ENCODE data around the gene CCDC93. TPM values are rescaled to one million over a fixed set of nuclear protein-coding genes. Genes with fewer than 3 reads are reported as not detected.
"Not testable (repeated sequence)": the region's sequence is repeated elsewhere in the genome, so short reads cannot be mapped to it uniquely, and the experiment has no call there.

Gene CCDC93
- total RNA-seq, 3 donors from 2014 or later, result 25.6 to 33.1 (median 32.9) TPM

DNA sequence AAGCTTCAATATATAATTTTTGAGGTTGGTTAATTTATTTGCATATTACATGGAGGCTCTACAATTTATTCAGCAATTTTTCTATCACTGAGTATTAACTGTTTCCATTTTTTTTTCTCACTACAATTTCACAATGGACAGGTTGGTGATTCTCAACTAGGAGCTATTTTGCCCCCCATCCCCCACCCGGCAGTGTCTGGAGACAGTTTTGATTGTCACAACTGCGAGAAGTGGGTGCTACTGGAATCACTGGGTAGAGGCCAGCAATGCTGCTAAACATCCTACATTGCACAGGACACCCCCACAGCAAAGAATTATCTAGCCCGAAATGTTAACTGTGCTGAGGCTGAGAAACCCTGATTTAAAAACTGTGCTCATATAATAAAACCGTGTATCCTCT lies 82.6 kb downstream of the CCDC93 start:
- no peak for DNase-seq (ENCODE audit: low spot score in 2 of 2)
- Histone ChIP-seq H3K36me3 (peaks cover 19% of the 10 kb centered on the region), H3K4me3 (no peak overlapping the region), H3K27me3 (no peaks in the 10 kb centered on the region), H3K4me1 (no peaks in the 10 kb centered on the region), H3K27ac (no peak overlapping the region), H3K9me3 (no peaks in the 10 kb centered on the region)
- intact Hi-C loops (cut with DNase I; ENCODE audit: low total_unique reads), result no loop called here
- TF ChIP-seq, protein P1, sequence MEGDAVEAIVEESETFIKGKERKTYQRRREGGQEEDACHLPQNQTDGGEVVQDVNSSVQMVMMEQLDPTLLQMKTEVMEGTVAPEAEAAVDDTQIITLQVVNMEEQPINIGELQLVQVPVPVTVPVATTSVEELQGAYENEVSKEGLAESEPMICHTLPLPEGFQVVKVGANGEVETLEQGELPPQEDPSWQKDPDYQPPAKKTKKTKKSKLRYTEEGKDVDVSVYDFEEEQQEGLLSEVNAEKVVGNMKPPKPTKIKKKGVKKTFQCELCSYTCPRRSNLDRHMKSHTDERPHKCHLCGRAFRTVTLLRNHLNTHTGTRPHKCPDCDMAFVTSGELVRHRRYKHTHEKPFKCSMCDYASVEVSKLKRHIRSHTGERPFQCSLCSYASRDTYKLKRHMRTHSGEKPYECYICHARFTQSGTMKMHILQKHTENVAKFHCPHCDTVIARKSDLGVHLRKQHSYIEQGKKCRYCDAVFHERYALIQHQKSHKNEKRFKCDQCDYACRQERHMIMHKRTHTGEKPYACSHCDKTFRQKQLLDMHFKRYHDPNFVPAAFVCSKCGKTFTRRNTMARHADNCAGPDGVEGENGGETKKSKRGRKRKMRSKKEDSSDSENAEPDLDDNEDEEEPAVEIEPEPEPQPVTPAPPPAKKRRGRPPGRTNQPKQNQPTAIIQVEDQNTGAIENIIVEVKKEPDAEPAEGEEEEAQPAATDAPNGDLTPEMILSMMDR (IDR thresholded peaks at IDR 0.05), result no peak
- TF ChIP-seq POLR2A (IDR thresholded peaks at IDR 0.05), result no peak
- TF ChIP-seq POLR2AphosphoS5 (IDR thresholded peaks at IDR 0.05), result no peak

DNA sequence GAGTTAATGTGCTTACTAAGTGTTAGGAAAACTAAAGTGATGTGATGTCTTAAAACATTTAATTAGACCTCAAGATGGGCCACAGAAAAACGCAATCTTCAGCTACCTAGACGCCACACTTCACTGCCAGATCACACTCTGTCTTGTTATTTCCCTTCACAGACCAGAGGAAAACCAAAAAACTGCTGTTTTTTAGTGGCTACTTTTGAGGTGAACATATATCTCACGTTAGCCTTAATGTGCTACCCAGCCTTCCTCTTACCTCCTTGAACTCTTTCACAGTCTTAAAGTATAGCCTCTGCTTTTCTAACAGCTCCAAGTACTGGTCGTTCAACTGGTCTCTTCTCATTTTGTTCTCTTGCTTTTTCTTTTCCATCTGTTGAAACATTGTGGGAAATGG lies 83.1 kb downstream of the CCDC93 start:
- TF ChIP-seq POLR2AphosphoS5 (IDR thresholded peaks at IDR 0.05) (no peak), POLR2A (IDR thresholded peaks at IDR 0.05) (no peak)
- TF ChIP-seq, protein P1 (IDR thresholded peaks at IDR 0.05), result no peak
- H3K36me3 ChIP-seq, result peaks cover 19% of the 10 kb centered on the region
- H3K27me3 ChIP-seq, result no peaks in the 10 kb centered on the region
- no peak for DNase-seq (ENCODE audit: low spot score in 2 of 2)
- no peaks in the 10 kb centered on the region for H3K9me3 ChIP-seq
- H3K27ac ChIP-seq, result no peak overlapping the region
- no peak overlapping the region for H3K4me3 ChIP-seq
- H3K4me1 ChIP-seq, result no peaks in the 10 kb centered on the region
- intact Hi-C loops (cut with DNase I; ENCODE audit: low total_unique reads), result no loop called here

DNA sequence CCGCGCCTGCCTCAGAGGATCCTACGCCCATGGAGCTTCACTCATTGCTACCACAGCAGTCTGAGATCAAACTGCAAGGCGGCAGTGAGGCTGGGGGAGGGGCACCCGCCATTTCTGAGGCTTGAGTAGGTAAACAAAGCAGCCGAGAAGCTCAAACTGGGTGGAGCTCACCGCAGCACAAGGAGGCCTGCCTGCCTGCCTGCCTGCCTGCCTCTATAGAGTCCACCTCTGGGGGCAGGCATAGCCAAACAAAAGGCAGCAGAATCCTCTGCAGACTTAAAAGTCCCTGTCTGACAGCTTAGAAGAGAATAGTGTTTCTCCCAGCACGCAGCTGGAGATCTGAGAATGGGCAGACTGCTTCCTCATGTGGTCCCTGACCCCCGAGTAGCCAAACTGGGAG lies 90.4 kb downstream of the CCDC93 start:
- H3K4me3 ChIP-seq; H3K27ac ChIP-seq; H3K4me1 ChIP-seq; DNase-seq (ENCODE audit: low spot score in 2 of 2); intact Hi-C loops (cut with DNase I; ENCODE audit: low total_unique reads); H3K9me3 ChIP-seq; H3K27me3 ChIP-seq: not testable (repeated sequence)
- H3K36me3 ChIP-seq, result peaks cover 10% of the 10 kb centered on the region

DNA sequence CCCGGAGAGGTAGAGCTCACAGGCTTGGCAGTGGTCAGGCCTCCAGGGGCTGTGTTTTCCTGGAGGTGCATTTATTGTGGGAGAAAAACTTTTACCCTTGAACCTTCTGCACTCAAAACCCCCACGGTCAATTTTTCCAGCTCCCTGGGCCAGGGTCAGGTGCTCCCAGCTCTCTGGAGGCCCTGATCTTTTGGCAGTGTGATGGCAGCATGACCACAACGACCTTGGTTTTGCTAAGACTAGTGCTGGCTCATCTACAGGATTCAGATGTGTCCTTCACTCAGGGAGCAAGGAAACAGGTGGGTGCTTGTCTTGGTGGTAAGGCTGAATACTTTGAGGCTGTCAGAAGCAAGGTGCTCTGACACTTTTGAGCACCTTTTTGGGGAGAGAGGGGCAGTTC lies 92.3 kb downstream of the CCDC93 start:
- intact Hi-C loops (cut with DNase I; ENCODE audit: low total_unique reads), result no loop called here
- DNase-seq (ENCODE audit: low spot score in 2 of 2), result no peak
- peaks cover 10% of the 10 kb centered on the region for H3K36me3 ChIP-seq
- no peak overlapping the region for H3K27ac ChIP-seq
- no peaks in the 10 kb centered on the region for H3K4me1 ChIP-seq
- no peaks in the 10 kb centered on the region for H3K27me3 ChIP-seq
- TF ChIP-seq, protein P1 (IDR thresholded peaks at IDR 0.05), result no peak
- TF ChIP-seq POLR2AphosphoS5 (IDR thresholded peaks at IDR 0.05), result no peak
- TF ChIP-seq POLR2A (IDR thresholded peaks at IDR 0.05), result no peak
- no peak overlapping the region for H3K4me3 ChIP-seq
- H3K9me3 ChIP-seq, result no peaks in the 10 kb centered on the region

DNA sequence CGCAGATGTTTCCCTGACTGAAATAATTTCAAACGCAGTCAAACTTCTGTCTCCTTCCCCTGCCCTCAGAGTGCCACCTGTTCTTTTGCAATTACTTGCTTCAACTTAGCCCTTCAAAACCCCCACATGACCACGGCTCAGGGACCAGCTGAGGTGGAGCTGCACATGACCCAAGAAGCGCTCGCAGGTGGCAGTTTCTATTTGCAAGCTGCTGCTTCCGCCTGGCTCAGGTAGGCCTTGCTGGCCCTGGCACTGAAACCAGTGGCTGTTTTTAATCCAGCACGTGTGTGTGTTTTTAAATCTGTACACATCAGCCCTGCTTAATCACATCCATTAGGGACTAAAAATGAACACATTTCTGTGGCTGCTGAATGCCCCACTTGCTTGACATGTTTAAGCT lies 95.3 kb downstream of the CCDC93 start:
- intact Hi-C loops (cut with DNase I; ENCODE audit: low total_unique reads), result no loop called here
- H3K36me3 ChIP-seq, result peaks cover 10% of the 10 kb centered on the region
- H3K27me3 ChIP-seq, result no peaks in the 10 kb centered on the region
- no peak for TF ChIP-seq POLR2A (IDR thresholded peaks at IDR 0.05)
- no peak for TF ChIP-seq POLR2AphosphoS5 (IDR thresholded peaks at IDR 0.05)
- TF ChIP-seq, protein P1 (IDR thresholded peaks at IDR 0.05), result no peak
- no peaks in the 10 kb centered on the region for H3K4me1 ChIP-seq
- no peak overlapping the region for H3K27ac ChIP-seq
- H3K4me3 ChIP-seq, result no peak overlapping the region
- no peaks in the 10 kb centered on the region for H3K9me3 ChIP-seq
- no peak for DNase-seq (ENCODE audit: low spot score in 2 of 2)

Measured in breast epithelium (tissue), 4 donors.